Keratinocyte (primary cell): ENCODE results near the gene COL6A5.

Experiments used
- EZH2 ChIP-seq: IDR thresholded peaks from one replicate; pipeline ENCODE4 v1.6.1; 2012; ENCODE audit warnings: inconsistent platforms, mild to moderate bottlenecking, low read length, moderate library complexity
- TF ChIP-seq, protein P1 (sequence below), 3 experiments: IDR thresholded peaks in 1 of 3; conservative IDR thresholded peaks in 1 of 3; optimal IDR thresholded peaks in 1 of 3; 2 replicates in 2 of 3; 3 replicates in 1 of 3; pipeline versions ENCODE3 to v1.5.1; 2011; ENCODE audit warnings: low read length in 3 of 3, mild to moderate bottlenecking in 3 of 3, moderate library complexity in 2 of 3, control low read depth in 1 of 3, inconsistent platforms in 1 of 3; ENCODE audit not compliant: insufficient read depth in 2 of 3; ENCODE audit errors: extremely low read depth in 1 of 3

DNA sequence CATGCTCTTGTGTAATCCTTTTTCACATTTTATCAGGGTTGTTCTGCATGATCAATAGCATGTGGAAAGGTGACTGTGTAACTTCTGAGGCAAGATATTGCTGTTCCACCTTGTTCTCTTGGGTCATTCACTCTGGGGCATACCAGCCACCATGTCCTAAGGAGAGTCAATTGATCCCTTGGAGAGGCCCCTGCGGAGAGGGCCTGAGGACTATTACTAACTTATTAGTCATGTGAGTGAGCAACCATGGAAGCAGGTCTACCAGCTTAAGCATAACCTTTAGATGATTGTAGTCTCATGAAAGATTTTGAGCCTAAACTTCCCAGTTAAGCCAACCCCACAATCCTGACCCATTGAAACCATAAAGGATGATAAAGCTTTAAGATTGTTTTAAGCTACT, 22.0 kb upstream of the COL6A5 start:
- TF ChIP-seq, protein P1, sequence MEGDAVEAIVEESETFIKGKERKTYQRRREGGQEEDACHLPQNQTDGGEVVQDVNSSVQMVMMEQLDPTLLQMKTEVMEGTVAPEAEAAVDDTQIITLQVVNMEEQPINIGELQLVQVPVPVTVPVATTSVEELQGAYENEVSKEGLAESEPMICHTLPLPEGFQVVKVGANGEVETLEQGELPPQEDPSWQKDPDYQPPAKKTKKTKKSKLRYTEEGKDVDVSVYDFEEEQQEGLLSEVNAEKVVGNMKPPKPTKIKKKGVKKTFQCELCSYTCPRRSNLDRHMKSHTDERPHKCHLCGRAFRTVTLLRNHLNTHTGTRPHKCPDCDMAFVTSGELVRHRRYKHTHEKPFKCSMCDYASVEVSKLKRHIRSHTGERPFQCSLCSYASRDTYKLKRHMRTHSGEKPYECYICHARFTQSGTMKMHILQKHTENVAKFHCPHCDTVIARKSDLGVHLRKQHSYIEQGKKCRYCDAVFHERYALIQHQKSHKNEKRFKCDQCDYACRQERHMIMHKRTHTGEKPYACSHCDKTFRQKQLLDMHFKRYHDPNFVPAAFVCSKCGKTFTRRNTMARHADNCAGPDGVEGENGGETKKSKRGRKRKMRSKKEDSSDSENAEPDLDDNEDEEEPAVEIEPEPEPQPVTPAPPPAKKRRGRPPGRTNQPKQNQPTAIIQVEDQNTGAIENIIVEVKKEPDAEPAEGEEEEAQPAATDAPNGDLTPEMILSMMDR (optimal IDR thresholded peaks at IDR 0.05 in 1 of 3, IDR thresholded peaks at IDR 0.05 in 1 of 3, conservative IDR thresholded peaks at IDR 0.05 in 1 of 3; ENCODE audit: extremely low read depth in 1 of 3, insufficient read depth in 2 of 3, low read length in 3 of 3): no peak
- no peak for TF ChIP-seq EZH2
